ENCODE data around the gene MAD2L2.

Gene MAD2L2

DNA sequence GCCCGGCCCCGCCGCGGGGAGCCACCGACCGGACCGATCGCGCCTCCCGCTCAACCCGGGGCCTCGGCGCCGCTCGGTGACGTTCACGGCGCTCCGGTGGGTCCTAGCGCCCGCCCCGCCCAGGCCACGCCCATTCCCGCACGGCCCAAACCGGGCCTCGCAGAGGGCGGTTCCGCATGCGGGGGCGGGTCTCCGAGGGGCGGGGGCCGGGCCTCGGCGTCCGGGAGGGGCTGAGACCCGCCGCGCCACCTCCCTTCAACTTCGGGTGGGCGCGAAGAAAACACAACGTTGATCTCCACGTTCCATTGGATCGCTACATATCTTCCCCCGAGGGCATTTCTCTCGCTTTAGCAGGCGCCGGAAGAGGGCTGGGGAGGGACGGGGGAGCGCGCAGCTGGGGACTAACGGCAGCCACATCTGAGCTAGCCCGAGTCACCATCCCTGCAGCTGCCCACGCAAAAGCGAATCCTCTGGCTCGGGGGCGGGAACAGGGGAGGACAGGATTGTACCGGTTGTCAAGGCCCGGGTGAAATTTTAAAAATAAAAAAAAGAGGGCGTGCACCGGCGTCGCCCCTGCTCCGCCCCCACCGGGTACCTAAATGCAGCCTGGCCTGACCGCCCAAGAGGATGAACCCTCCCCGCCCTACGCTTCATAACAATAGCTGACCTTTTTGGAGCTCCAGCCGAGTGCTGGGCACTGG, at the start of gene MAD2L2:
Gene MAD2L2 (minus strand): TSS at position 78 of the 701 bp plus-strand sequence. CDS start 547 bp downstream, outside the sequence.
- Mint-ChIP-seq H3K4me1 (peaks cover 15% of the 10 kb centered on the region), H3K36me3 (ENCODE audit: low read depth) (peaks cover 4% of the 10 kb centered on the region), H3K27me3 (ENCODE audit: low read depth) (peaks cover 10% of the 10 kb centered on the region), H3K27ac (peak within 1 kb of the TSS; percentile 59 to 88 (median 70)), H3K9me3 (no peaks in the 10 kb centered on the region), H3K4me3 (peak within 1 kb of the TSS; percentile 87 to 98 (median 94))
- TF ChIP-seq, protein P1, sequence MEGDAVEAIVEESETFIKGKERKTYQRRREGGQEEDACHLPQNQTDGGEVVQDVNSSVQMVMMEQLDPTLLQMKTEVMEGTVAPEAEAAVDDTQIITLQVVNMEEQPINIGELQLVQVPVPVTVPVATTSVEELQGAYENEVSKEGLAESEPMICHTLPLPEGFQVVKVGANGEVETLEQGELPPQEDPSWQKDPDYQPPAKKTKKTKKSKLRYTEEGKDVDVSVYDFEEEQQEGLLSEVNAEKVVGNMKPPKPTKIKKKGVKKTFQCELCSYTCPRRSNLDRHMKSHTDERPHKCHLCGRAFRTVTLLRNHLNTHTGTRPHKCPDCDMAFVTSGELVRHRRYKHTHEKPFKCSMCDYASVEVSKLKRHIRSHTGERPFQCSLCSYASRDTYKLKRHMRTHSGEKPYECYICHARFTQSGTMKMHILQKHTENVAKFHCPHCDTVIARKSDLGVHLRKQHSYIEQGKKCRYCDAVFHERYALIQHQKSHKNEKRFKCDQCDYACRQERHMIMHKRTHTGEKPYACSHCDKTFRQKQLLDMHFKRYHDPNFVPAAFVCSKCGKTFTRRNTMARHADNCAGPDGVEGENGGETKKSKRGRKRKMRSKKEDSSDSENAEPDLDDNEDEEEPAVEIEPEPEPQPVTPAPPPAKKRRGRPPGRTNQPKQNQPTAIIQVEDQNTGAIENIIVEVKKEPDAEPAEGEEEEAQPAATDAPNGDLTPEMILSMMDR (IDR thresholded peaks at IDR 0.05; ENCODE audit: unreplicated experiment in 3 of 3): no peak

DNA sequence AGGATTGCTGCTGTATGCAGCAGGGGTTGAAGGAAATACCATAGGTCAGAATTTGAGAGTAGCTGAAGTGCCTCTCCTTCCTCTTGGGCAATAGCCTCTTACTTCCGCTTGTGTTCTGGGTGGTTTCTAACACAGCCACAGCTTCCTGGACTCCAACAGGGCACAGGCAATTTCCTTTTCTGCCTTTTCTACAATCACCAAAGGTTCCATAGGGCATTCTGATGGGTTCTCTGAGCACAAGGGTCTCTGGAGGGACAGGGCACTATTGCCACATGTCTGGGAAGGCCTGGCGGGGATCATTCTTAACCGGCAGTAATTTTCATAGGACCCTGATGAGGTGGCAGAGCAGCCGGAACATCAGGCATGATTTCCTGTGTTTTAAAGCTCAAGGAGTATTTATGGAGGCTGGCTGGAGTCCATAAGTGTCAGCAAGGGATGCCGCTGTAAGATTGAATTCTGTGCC, 49.5 kb upstream of the MAD2L2 start:
- Mint-ChIP-seq H3K27ac (peak overlapping the region; percentile 71 to 83 (median 79)), H3K4me3 (peak overlapping the region in 2 of 3 experiments; percentile 6 to 32), H3K9me3 (no peaks in the 10 kb centered on the region), H3K27me3 (ENCODE audit: low read depth) (peaks cover 3% of the 10 kb centered on the region), H3K4me1 (peaks cover 33% of the 10 kb centered on the region), H3K36me3 (ENCODE audit: low read depth) (no peaks in the 10 kb centered on the region)
- TF ChIP-seq, protein P1 (IDR thresholded peaks at IDR 0.05; ENCODE audit: unreplicated experiment in 3 of 3): no peak

DNA sequence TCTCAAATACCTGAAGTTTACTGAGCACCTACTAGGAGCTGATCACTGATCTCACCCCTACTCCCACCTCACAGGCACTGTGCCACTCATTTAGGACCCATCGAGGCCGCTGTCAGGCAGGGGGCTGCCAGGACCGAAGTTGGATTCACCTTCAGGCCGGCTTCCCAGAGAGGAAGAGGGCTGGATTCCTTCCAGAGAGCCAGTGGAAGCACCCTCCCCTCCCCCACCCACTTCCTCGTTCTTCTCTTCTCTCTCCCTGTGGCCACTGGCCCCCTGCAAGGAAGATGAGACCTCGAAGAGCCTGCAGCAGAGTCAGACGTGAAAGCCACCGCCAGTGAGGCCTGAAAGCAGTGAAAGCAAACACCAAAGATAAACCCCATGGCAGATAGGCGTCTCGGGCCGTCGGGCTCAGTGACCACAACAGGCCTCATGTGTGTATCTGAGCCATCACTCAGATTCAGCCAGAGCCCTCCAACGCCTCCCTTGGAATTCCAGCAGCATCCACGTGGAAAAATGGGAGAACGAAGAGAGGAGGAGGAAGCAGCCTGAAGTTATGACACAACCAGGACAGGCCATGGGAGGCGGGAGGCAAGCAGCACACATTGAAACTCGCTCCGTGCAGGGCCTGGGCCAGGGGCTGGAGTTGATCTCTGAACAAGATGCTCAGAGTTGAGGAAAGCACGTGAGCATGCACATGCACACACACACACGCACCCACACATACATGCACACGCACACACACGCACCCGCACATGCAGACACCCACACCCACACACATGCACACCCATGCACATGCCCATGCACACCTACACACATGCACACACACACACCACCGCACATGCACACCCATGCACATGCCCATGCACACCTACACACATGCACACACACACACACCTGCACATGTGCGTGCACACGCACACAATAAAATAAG, 48.8 kb upstream of the MAD2L2 start:
- peak overlapping the region; percentile 24 to 60 (median 32) for H3K4me3 Mint-ChIP-seq
- no peaks in the 10 kb centered on the region for H3K9me3 Mint-ChIP-seq
- TF ChIP-seq, protein P1 (IDR thresholded peaks at IDR 0.05; ENCODE audit: unreplicated experiment in 3 of 3): no peak
- H3K36me3 Mint-ChIP-seq (ENCODE audit: low read depth): no peaks in the 10 kb centered on the region
- peak overlapping the region; percentile 71 to 83 (median 79) for H3K27ac Mint-ChIP-seq
- H3K27me3 Mint-ChIP-seq (ENCODE audit: low read depth): peaks cover 3% of the 10 kb centered on the region
- peaks cover 29% of the 10 kb centered on the region for H3K4me1 Mint-ChIP-seq

DNA sequence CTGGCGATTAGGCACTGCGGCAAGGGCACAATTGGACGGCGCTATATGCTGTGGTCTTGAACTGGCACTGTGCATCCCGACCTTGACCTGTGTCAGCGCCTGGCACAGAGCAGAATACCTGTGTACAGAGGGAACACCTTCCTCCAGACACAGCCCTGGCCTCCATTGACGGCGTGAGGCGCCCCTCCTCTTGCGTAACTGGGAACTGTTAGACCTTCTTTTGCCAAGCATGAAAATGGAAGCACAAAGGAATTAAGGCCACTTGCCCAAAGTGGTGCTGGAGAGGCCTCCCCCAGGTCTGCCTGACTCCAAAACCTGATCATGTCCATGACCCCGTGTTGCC, 48.2 kb upstream of the MAD2L2 start:
- H3K4me1 Mint-ChIP-seq: peaks cover 29% of the 10 kb centered on the region
- peaks cover 3% of the 10 kb centered on the region for H3K27me3 Mint-ChIP-seq (ENCODE audit: low read depth)
- no peak overlapping the region for H3K4me3 Mint-ChIP-seq
- H3K9me3 Mint-ChIP-seq: no peaks in the 10 kb centered on the region
- peak overlapping the region in 1 of 3 experiments; percentile 83 for H3K27ac Mint-ChIP-seq
- no peaks in the 10 kb centered on the region for H3K36me3 Mint-ChIP-seq (ENCODE audit: low read depth)
- TF ChIP-seq, protein P1 (IDR thresholded peaks at IDR 0.05; ENCODE audit: unreplicated experiment in 3 of 3): no peak

DNA sequence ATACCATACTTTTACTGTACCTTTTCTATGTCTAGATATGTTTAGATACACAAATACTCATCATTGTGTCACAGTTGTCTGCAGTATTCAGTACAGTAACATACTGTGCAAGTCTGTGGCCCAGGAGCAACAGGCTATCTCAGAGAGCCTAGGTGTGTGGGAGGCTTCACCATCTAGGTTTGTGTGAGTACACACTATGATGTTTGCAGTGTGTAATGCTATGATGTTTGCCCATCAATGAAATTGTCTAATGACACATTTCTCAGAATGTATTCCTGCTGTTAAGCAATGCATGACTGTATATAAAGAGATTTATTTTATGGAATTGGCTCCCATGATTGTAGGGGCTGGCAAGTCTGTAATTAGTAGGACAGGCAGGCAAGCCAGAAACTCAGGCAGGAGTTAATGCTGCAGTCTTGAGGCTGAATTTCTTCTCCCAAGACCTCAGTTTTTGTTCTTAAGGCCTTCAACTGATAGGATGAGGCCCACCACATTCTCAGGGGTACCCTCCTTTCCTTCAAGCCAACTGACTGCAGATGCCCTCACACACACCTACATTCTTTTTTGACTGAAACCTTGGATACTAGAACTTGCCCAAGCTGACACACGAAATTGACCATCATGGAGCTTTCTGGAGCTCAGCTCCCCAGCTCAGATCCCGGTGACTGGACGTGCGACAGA, 47.3 kb upstream of the MAD2L2 start:
- H3K9me3 Mint-ChIP-seq: no peaks in the 10 kb centered on the region
- H3K36me3 Mint-ChIP-seq (ENCODE audit: low read depth): no peaks in the 10 kb centered on the region
- TF ChIP-seq, protein P1 (IDR thresholded peaks at IDR 0.05; ENCODE audit: unreplicated experiment in 3 of 3): no peak
- no peak overlapping the region for H3K4me3 Mint-ChIP-seq
- no peak overlapping the region for H3K27ac Mint-ChIP-seq
- peaks cover 3% of the 10 kb centered on the region for H3K27me3 Mint-ChIP-seq (ENCODE audit: low read depth)
- H3K4me1 Mint-ChIP-seq: peaks cover 29% of the 10 kb centered on the region

Measured in nephron (organoid).